Stimulated activated CD8-positive, alpha-beta memory T cell treated with anti-CD3 and anti-CD28 coated beads, Interleukin-7, amount 100 ng/mL, for 24 hours (primary cell): ENCODE measurements around the gene SUGCT.
"Not testable (repeated sequence)": the region's sequence is repeated elsewhere in the genome, so short reads cannot be mapped to it uniquely, and the experiment has no call there.

Experiments used
- DNase-seq: peaks from one replicate; pipeline ENCODE4 v3.0.0-alpha.2; 2020; ENCODE audit warnings: low read depth

The SUGCT gene

DNA sequence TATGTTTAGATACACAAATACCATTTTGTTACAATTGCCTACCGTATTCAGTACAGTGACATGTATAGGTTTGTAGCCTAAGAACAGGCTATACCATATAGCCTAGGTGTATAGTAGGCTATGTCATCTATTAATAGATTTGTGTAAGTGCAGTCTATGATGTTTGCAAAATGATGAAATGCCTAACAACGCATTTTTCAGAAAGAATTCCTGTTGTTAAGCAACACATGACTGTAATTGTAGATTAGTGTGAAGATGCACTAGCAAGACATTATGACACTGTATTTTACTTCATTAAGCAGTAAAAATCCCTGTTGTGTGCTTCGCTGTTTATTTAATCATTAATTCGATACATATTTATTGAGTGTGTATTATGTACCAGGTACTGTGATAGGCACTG lies 446.0 kb downstream of the SUGCT start:
- no peak for DNase-seq

DNA sequence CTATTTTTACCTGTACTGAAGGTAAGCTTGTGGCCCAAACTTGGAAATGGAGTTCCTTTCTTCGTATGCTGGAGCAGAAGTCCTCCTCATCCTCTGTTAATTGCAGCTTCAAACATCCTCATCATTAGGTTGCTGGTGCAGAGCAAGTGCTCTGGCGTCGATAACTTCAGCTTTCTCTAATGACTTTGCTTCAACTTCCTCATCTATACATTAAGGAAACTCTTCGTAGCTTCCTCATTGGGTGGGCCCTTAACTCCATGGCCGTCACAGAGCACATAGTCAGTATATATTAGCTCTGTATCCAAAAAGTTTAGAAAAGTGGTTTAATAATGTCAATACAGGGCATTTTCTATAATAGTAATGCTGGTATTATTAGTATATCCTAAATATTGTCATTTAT lies 447.7 kb downstream of the SUGCT start:
- DNase-seq, result no peak

DNA sequence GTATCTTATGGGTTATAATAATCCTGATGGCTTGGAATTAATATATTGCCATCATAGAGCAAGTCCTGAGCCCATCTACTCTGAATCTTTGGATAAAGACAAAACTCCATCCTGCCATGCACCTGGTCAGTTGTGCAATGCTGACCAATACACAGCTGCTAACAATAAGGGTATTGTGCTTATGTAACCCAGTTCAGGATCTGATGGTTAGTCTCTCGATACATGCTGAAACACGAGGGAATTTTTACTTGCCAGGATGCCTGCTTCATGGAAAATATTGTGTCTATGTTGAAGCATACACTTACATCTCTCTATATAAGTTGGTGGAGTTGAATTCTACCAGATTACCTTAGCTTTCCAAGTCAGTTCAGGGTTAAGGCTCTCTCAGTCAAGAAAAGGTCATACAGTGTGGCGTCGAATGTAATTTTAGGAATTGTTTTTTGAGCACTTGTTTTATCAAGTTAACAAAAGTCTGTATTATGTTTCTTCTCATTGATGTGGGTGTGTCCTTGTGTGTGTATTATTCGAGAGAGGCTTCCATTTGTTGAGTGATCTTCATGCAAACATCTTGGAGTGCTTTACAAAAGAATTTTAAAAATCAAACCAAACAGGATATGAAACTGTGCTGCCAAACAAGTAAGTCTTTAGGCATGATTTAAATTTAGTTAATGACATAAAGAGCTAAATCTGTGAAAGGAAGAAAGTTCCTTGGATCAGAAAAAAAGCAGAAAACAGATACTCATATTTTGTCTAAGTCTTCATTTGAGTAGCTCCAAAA lies 449.1 kb downstream of the SUGCT start:
- no peak for DNase-seq

DNA sequence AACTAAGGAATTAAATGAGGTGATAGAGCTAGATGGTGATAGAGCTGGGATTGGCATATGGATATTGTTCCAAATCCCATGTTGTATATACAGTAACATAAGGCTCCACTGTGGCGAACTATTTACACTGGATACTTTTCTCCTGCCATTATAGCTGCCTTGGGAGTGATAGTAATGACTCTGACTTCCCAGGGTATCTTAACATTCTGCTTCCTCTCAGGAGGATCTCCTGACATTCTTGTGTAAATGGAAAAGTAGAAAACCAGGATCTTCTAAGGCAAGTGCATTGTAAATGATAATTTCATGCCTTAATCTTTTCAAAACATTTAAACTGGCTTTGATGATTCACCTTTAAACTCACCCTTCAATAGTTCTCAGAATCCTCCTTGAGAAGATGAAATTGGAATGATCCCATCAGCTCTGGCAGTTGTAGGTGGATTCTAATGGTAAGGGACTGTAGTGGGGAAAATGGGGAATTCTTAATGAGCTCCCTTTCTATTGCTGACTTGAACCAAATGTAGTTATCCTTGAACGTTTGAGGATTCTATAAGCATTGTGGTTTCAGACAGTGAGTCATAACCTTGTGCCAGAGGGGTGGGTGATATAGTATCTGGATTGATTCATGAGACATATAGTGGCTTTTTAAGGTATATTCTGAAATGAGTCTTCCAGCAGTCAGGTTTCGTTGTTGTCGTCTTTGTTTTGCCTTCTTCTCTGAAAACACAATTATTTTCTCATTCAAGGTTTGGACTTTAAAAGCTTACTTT lies 450.0 kb downstream of the SUGCT start:
- DNase-seq, result no peak

DNA sequence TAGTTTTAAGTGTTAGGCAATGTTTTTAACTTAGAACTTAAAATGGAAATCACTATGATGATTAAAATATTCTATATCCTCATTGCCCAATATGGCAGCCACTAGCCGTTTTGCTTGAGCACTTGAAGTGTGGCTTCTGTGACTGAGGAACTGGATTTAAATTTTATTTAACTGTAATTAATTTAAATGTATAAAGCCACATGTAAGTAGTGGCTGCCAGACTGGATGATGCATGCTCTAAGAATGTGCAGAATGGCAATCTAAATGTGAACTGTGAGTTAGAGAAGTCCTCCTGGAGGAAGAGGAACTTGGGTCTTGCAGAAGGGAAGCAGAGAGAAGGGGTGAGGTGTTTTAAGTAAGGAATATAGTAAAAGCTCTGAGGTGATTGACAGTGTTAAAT lies 451.4 kb downstream of the SUGCT start:
- DNase-seq, result no peak

DNA sequence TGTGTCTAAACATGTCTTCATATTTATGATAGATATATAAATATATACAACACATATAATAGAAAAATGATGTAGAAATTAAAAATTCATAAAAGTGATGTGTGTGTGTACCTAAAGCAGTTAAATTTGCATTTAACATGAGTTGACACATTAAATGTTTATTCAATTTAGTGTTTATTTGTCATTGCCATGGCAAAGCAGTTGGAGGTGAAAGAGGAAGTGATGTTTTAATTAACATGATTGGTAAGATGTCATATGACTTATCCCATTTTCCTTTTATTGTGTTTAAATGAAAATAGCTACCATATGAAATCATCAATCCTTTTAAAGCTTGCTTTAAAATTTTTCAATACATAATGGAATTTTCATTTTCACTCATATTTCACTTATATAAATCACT lies 452.6 kb downstream of the SUGCT start:
- no peak for DNase-seq

DNA sequence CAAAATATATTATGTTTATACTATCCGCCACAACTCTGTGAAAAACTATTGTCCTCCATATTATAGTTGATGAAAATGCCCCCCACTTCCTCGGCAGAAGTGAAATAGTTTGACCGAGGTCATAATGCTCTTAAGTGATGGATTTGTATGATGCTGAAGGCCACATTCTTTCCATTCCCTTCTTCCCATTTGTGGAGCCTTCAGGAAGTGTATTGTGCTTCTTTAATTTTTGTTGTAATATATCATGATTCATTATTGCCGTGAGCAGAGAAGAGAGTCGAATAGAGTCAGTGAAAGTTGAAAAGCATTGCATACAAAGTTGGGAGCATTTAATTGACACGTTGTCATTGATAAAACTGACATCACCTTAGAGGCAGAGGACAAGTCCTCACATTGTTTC lies 460.3 kb downstream of the SUGCT start:
- DNase-seq, result no peak

DNA sequence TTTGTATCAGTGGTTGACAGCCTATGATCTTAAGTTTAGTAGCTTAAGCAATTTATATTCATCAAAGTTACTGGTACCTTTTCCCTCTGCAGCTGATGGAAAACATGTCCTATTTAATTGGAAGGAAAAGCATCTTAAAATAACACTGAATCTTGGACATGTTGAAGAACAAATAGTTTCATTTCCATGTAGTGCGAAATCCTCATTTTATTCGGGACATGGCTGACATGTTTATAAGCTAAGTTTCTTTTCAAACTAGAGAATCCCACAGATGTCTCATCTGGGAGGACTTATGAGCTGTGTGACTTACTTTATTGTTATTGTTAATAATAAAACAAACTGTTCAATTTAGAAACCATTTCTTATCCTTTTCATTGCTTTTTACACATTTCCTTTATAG lies 461.0 kb downstream of the SUGCT start:
- no peak for DNase-seq

DNA sequence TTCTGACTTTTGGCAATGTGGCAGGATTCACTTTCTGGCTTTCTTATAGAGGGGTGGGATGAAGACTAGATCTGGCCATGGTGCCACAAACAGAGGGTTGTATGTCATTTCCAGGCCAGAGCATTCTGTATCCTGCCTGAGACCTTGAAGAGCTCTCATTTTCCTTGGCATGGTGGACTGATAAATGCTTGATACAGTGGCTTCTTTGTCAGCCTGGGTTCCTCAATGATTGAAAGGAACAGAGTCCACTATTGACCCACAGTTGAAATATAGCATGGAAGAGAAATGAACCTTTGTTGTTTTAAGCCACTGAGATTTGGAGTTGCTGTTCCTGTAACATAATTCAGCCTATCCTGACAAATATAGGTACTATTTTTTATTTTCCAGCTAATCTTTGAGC lies 462.7 kb downstream of the SUGCT start:
- no peak for DNase-seq

DNA sequence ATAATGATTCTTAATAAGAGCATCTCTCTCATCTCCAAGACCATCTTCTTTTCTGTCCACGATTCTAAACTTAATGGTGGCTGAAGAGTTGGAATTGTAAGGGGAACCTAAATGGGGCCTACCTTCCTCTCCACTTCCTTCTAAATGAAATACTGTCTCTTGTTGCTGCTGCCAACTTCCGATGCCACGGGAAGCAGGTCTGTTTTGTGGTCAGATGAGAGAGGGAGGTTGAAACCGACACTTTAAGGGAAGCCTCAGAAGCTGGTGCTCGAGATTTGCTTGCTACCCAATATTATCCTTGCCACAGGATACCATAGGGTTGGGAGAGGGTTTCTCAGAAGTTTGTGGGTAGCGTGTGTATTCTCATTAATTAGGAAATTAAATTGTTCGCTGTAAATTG lies 464.1 kb downstream of the SUGCT start:
- DNase-seq, result no peak

DNA sequence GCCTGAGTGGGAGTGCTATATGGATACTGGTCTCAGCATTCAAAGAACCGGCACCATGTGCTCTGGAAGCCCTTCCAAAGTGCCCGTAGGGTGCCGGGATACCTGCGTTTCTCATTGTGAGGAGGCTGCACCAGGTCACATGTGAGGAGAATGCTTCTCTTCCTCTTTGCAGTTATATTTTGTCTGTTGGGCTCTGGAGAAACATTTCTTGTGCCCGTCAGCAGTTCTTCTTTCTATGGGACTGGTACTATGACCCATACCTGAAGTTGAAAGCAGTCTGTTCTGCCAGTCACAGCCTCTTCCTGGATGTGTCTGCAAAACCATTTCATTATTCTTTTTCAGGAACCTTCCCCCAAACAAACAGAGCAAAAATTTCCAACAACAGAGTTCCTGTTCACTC lies 465.0 kb downstream of the SUGCT start:
- DNase-seq, result no peak

DNA sequence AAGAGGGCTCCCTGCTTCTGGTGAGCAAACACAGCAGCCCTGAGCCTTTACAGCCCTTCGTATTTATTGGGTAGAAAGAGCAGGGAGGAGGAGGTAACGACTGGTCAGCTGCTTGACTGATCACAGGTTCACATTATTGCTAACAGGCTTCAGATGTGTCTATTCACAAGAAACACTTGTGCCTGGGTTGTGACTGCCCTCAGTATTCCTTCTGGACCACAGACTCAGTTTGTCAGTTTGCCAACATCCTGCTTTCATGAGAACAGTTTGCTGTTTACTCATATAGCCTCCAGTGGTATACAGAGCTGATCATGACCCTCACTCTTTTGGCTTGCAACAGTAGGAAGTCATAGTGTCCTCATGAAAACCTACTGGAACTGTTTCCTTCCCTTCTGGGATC lies 467.5 kb downstream of the SUGCT start:
- not testable (repeated sequence) for DNase-seq

DNA sequence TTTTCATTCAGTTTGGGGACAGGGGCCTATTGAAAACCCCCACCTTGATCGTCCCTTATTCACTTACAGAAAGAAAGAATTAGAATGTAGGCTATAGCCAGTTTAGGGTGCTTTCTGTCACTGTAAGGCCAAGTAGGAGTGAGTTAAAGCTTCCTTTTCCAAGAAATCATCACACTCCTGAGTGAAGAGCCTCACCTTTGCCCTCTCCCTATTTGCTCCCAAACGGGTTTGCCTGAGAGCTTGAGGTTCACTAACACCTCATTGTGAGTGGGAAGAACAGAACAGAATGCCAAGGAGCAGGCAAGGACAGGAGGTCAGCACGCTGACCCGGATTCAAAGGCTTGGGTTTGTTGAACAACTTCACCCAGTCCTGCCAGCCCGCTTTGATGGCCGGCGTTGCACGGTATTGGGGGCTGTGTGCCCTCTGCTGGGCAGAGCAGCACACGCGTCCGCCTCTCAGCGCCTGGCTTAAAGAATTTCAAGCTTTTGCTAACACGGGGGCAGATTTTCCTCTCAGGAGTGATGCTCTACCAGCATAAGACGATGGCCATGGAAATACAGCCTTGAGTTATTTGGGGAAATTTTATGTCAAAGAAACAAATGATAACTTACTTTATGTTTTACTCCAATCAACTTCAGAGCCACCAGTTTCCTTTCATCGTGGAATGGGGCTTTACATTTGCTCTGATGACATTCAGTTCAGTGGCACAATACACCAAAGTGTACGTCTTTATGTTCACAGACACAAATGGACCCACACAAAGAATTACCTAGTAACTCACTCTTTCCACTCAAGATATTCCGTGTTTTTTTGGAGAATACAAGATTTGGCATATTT lies 470.0 kb downstream of the SUGCT start:
- DNase-seq, result no peak

DNA sequence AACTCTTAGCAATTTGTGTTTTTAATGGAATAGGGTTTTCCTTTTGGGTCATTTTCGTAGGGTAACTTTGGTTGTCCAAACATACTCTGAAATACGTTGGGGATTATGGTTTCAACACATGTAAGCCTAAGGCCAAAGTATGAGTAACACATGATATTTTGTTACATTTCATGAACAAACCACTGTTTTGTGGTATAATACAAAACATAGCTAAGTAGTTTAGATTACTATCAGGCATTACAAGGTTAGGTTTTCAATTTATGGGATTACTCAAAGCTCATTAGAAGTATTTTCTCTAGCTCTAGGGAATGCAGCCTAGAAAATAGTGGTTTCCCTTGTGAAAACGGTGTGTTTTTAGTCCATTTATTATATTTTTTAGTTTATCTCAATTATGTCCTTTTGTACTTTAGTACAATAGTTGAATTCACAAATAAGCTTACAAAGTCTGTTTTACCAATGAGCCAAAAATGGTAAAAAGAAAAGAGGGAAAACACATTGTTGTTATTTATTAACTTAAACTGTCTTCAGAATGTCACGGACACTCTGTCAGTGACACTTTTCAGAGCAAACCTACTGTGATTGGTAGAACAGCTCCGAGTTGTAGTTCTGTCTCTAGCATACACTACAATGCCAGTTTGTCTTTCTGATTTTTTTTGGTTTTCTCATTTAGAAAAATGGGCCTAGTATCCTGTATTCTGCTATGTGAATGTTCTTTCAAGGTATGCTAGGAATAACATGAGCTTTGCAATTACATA lies 473.7 kb downstream of the SUGCT start:
- DNase-seq, result no peak

DNA sequence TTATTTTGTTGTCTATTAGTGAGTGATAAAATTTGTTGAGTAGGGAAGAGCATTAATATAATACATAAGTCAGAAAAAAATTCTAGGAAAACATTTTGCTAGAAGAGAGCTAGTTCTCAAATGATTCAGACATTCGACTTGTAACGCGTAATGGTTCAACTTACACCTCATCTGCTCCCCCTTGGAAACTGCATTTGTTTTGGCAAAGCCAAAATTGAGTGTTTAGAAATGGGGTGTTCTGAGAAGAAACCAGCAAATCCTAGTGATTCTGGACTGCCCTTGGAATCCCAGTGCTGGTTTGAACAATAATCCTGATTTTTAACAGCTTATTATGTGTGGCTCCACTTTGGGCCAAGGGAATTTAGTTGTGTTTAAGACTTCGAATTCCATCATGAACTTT lies 475.7 kb downstream of the SUGCT start:
- no peak for DNase-seq

DNA sequence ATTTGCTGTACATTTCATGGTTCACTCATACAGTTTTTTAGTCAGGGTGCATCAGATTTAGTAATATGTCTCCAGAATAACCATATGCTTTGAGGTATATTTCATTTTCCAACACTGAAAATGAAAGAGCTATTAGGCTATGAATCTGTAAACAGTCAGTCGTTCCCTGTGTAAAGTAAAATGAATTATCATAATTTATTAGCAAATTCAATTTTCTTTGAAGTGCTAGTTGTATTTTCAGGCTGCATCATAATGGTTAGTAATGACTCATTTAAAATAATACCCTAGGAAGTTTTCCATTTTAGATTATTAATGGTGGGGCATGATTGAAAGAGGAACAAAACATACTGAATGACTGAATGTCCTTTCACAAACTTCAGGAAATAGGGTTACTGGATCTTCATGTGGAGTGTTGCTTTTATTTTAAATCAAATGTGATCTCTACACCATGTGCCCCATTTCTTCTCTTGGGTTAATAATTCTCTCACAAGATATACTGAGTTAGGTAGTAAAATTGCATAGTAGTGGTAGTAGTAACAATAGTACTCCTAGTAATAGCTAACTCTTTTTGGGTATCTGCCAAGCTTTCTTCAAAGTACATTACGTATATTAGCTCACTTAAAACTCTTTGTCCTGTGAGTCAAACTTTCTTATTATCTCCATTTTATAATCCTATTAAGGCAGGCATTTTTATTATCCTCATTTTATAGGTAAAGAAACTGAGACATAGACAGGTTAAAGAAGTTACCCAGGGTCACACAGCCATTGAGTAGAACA lies 476.5 kb downstream of the SUGCT start:
- DNase-seq, result no peak

DNA sequence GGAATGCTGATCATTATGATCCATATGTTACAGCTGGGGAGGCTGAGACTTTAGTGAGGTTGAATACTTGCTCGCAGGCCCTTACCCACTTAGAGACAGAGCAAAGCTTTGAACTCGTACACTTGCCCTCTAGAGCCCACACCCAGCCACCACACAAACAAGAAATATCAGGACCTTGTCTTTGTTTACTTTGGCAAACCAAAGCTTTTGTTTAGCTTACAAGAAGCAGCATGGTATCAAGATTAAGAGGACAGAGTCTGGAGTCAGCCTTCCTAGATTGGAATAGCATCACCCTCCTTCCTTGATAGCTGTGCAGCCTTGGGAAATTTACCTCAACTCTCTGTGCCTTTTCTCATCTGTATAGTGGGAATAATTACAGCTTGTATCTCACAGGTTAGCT lies 477.5 kb downstream of the SUGCT start:
- no peak for DNase-seq

DNA sequence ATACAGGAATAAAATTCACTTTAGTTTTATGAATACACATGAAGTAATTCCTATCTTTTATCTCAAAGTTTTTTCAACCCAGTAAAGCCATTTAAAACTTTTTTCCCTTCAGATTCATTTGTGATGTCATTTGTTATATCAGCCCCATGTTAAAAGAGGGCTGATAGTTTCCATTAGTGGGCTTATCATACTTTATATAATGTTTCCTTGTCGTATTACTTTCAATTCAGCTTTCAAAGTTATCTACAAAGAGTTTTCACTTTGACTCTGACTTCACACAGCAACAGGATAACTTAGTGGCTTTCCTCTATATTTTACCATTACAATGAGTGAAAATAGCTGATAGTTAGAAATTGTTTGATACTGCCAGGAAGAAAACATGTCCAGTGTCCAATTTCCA lies 484.8 kb downstream of the SUGCT start:
- DNase-seq, result no peak

DNA sequence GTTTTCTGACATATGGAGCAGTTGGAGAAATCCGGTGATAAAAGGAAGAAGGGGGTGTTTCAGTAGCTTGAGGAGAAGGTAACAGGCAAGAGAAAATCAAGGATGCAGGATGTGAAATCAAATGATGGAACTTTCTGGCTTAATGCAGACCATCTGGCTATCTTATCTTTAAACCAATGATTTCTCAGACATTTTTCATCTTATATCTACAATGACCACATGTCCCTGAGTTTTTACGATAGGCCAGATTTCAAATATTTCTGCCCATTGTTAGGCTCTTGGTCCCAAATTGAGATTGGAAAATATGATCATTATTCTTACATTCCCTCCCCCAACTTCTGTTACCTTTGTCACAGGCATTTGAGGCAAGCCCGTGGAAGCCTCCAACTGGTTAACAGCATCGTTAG lies 486.8 kb downstream of the SUGCT start:
- no peak for DNase-seq

DNA sequence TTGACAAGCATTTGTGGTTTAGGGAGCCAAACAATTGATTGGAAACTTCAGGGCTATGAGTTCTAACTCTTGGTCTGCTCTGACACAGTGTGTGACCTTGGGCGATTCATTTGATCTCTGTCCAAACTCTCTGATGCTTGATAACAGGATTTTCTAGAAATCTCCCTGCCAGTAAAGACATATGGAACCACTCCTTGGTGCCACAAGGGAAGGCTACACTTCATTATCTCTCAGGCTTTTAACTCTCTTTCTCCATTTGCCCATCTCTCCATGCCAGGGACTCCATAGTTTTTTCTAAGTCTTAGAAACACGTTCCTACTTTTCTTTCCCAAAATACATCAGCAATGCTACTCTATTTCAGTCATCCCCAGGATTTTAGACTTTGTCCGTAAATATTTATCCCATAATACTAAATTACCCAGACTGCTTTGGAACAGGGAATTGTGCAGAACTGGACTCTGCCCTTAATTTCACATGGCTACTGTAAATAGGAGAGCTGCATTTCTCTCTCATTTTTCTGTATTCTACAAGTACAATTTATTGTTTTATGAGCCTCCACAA lies 488.2 kb downstream of the SUGCT start:
- no peak for DNase-seq

DNA sequence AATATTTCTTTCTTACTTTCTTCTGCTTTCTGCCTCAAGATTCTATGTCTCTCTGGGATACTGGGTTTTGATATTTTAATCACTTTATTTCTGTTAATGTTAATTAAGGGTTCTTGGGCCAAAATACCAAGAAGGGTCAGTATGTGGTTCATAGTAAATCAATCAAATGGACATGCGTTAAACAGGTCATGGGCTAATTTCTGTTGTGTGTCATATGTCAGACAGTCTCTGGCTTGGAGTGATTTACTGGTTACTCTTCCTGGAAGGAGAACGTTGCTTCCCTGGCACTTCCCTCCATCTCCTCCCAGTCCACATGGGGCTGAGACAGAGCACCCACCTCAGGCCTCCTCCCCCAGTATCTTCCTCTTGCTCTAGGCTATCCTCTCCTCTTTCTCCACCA lies 489.1 kb downstream of the SUGCT start:
- DNase-seq, result no peak
